Measurements from ENCODE around the gene SAMMSON. TPM values are rescaled to one million over a fixed set of nuclear protein-coding genes. Genes with fewer than 3 reads are reported as not detected.

Gene SAMMSON
- total and polyA plus RNA-seq, 11 donors, result not detected

- WGBS, 4 donors, result 67 to 74% (median 71%) methylated on average over 4 of the region's 4 CpGs
- H3K27me3 ChIP-seq, result peaks cover 0 to 40% (median 0%) of the 10 kb centered on the region in 9 donors
- H3K4me3 ChIP-seq, result no peak overlapping the region
- intact Hi-C loops (cut with DNase I), result no loop called here
- TF ChIP-seq, protein P1, sequence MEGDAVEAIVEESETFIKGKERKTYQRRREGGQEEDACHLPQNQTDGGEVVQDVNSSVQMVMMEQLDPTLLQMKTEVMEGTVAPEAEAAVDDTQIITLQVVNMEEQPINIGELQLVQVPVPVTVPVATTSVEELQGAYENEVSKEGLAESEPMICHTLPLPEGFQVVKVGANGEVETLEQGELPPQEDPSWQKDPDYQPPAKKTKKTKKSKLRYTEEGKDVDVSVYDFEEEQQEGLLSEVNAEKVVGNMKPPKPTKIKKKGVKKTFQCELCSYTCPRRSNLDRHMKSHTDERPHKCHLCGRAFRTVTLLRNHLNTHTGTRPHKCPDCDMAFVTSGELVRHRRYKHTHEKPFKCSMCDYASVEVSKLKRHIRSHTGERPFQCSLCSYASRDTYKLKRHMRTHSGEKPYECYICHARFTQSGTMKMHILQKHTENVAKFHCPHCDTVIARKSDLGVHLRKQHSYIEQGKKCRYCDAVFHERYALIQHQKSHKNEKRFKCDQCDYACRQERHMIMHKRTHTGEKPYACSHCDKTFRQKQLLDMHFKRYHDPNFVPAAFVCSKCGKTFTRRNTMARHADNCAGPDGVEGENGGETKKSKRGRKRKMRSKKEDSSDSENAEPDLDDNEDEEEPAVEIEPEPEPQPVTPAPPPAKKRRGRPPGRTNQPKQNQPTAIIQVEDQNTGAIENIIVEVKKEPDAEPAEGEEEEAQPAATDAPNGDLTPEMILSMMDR (IDR thresholded peaks at IDR 0.05), result no peak
- no peak for TF ChIP-seq POLR2A (IDR thresholded peaks at IDR 0.05)
- no peaks in the 10 kb centered on the region for H3K36me3 ChIP-seq
- peaks cover 0 to 10% (median 0%) of the 10 kb centered on the region in 12 donors for H3K4me1 ChIP-seq
- H3K27ac ChIP-seq, result no peak overlapping the region
- ATAC-seq, result no peak
- no peak for DNase-seq
- H3K9me3 ChIP-seq, result no peaks in the 10 kb centered on the region
Measured at GRCh38 chr3:70071138-70071537, 71.6 kb downstream of the SAMMSON start.

DNA sequence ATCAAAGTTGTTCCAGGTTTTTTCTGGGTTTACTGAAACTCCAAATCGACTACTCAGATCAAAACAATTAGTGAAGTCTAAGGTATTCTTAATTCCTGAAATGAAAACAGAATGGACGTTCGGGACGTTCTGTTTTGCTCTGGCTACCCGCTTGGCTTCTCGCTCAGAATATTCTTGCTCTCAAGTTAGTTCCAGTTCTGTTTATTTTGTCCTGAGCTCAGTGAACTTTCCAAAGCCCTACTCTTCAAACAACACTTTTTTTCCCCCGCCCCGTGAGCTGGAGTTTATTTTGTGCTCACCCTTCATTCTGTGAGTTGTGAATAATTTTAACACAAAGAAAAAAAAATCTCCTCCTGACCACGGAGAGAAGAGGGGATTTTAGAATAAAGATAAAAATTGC is 72.6 kb downstream of the SAMMSON start:
- intact Hi-C loops (cut with DNase I), result no loop called here
- 24 to 37% (median 30%) methylated on average over 9 of the region's 9 CpGs for WGBS, 4 donors
- peaks cover 0 to 40% (median 0%) of the 10 kb centered on the region in 9 donors for H3K27me3 ChIP-seq
- no peak for DNase-seq
- no peaks in the 10 kb centered on the region for H3K36me3 ChIP-seq
- H3K27ac ChIP-seq, result peak overlapping the region in 1 of 12 donors; percentile 33
- TF ChIP-seq POLR2A (IDR thresholded peaks at IDR 0.05), result no peak
- H3K9me3 ChIP-seq, result no peaks in the 10 kb centered on the region
- peaks cover 0 to 10% (median 0%) of the 10 kb centered on the region in 12 donors for H3K4me1 ChIP-seq
- peak overlapping the region in 7 of 12 donors; percentile 7 to 37 (median 17) for H3K4me3 ChIP-seq
- no peak for ATAC-seq

GRCh38 chr3:70072754-70073153 is 73.2 kb downstream of the SAMMSON start:
- WGBS, 4 donors, result 82 to 97% (median 91%) methylated on average over 2 of the region's 2 CpGs
- ATAC-seq, result no peak
- intact Hi-C loops (cut with DNase I), result no loop called here
- Histone ChIP-seq H3K27ac (no peak overlapping the region), H3K27me3 (peaks cover 0 to 40% (median 0%) of the 10 kb centered on the region in 9 donors), H3K4me1 (peaks cover 0 to 7% (median 0%) of the 10 kb centered on the region in 12 donors), H3K9me3 (no peaks in the 10 kb centered on the region), H3K4me3 (no peak overlapping the region), H3K36me3 (no peaks in the 10 kb centered on the region)
- DNase-seq, result no peak
- TF ChIP-seq, protein P1 (IDR thresholded peaks at IDR 0.05), result no peak
- no peak for TF ChIP-seq POLR2A (IDR thresholded peaks at IDR 0.05)

DNA sequence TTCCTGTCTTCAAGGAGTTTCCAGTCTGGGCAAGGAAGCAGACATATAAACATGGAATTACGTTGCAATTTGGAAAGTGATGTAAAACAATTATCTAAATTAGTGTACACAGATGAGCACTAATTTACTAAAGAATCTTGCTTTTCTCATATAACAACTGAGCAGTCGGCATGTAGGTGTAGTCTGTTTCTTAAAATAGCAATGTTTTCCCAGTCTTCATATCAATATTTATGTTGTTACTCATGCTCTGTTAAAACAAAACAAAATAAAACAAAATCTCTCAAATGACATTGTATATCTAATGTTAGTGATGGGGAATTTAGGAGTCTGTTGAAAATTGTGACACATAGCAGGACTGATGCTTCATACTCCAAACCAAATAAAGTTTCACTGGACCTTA is 75.6 kb downstream of the SAMMSON start:
- Histone ChIP-seq H3K4me1 (peaks cover 0 to 5% (median 0%) of the 10 kb centered on the region in 12 donors), H3K4me3 (no peak overlapping the region), H3K36me3 (no peaks in the 10 kb centered on the region), H3K27ac (no peak overlapping the region), H3K27me3 (peaks cover 0 to 40% (median 0%) of the 10 kb centered on the region in 9 donors), H3K9me3 (no peaks in the 10 kb centered on the region)
- WGBS, 4 donors, result 42 to 57% (median 51%) methylated on average over 2 of the region's 2 CpGs
- TF ChIP-seq POLR2A (IDR thresholded peaks at IDR 0.05), result no peak
- TF ChIP-seq, protein P1 (IDR thresholded peaks at IDR 0.05), result no peak
- ATAC-seq (no peak), DNase-seq (no peak)
- intact Hi-C loops (cut with DNase I), result no loop called here

- DNase-seq (no peak), ATAC-seq (no peak)
- Histone ChIP-seq H3K36me3 (no peaks in the 10 kb centered on the region), H3K27ac (no peak overlapping the region), H3K4me1 (peaks cover 0 to 5% (median 0%) of the 10 kb centered on the region in 12 donors), H3K4me3 (no peak overlapping the region), H3K27me3 (peaks cover 0 to 33% (median 0%) of the 10 kb centered on the region in 9 donors), H3K9me3 (no peaks in the 10 kb centered on the region)
- TF ChIP-seq, protein P1 (IDR thresholded peaks at IDR 0.05), result no peak
- TF ChIP-seq POLR2A (IDR thresholded peaks at IDR 0.05), result no peak
- WGBS, 4 donors, result 33 to 40% (median 36%) methylated on average over 3 of the region's 3 CpGs
- intact Hi-C loops (cut with DNase I), result no loop called here
Measured at GRCh38 chr3:70076396-70076795, 76.9 kb downstream of the SAMMSON start.
